Measurements from ENCODE around the gene MACROD2. TPM values are rescaled to one million over a fixed set of nuclear protein-coding genes. Genes with fewer than 3 reads are reported as not detected.

MACROD2 gene
- total and polyA plus RNA-seq, 2 of the 4 experiments (the other 2 are of a cell fraction): not detected

- H3K14ac ChIP-seq (replicated peaks; ENCODE audit: low read depth, low read length): no peak overlapping the region
These were observed 183.6 kb downstream of the MACROD2 start for GRCh38 chr20:14178952-14179351.

More at GRCh38 chr20:14178952-14179351, 183.6 kb downstream of the MACROD2 start:
- Histone ChIP-seq H3K9me3 (ENCODE audit: control insufficient read depth, insufficient read depth, low read length) (peaks cover 2% of the 10 kb centered on the region; the same call in 1 of the 2 replicates), H3K23ac (ENCODE audit: low read depth, low read length) (no peak overlapping the region), H3K27ac (ENCODE audit: insufficient read depth, low read length) (no peak overlapping the region), H3K9me1 (ENCODE audit: insufficient read depth, low read length) (no peaks in the 10 kb centered on the region), H3K4me1 (ENCODE audit: control insufficient read depth, insufficient read depth, low read length) (no peaks in the 10 kb centered on the region), H4K5ac (ENCODE audit: low read depth, low read length) (no peak overlapping the region), H3K9ac (ENCODE audit: low read depth, low read length) (no peak overlapping the region), H2BK120ac (ENCODE audit: low read depth, low read length) (no peak overlapping the region), H3K36me3 (ENCODE audit: control insufficient read depth, insufficient read depth, low read length) (no peaks in the 10 kb centered on the region), H2BK15ac (ENCODE audit: low read depth, low read length) (no peak overlapping the region), H3K27me3 (ENCODE audit: control insufficient read depth, insufficient read depth, low read length) (no peaks in the 10 kb centered on the region), H3K4ac (ENCODE audit: low read depth, low read length) (no peak overlapping the region), H2AK5ac (ENCODE audit: low read depth, low read length) (no peak overlapping the region), H4K20me1 (ENCODE audit: insufficient read depth, low read length) (no peaks in the 10 kb centered on the region), H3K4me2 (ENCODE audit: low read depth, low read length) (no peak overlapping the region), H2AFZ (replicated peaks; ENCODE audit: low read length, poor library complexity) (no peak overlapping the region), H3K18ac (ENCODE audit: low read depth, low read length) (no peak overlapping the region), H3K56ac (ENCODE audit: extremely low read depth, insufficient read depth, low read length) (no peak overlapping the region), H3K4me3 (ENCODE audit: insufficient read depth, low read depth, low read length) (no peak overlapping the region), H4K8ac (ENCODE audit: low read depth in 2 of 2, low read length in 2 of 2) (no peak overlapping the region), H2BK20ac (ENCODE audit: low read depth, low read length) (no peak overlapping the region), H2AK9ac (replicated peaks; ENCODE audit: low read depth, low read length, poor library complexity) (no peak overlapping the region), H4K91ac (ENCODE audit: insufficient read depth, low read depth, low read length) (no peak overlapping the region), H3K79me1 (ENCODE audit: low read depth in 1 of 2, low read length in 2 of 2) (no peaks in the 10 kb centered on the region), H2BK5ac (ENCODE audit: low read depth, low read length, poor library complexity, severe bottlenecking) (no peak overlapping the region)
- intact Hi-C loops (cut with micrococcal nuclease): no loop called here
- BruUV-seq (replicated peaks): no TSS peak
- TF ChIP-seq FOS (IDR thresholded peaks at IDR 0.05; ENCODE audit: low read depth, low read length): no peak
- no peak for TF ChIP-seq CEBPB (IDR thresholded peaks at IDR 0.05; ENCODE audit: low read depth, low read length)
- no peak for TF ChIP-seq RCOR1 (IDR thresholded peaks at IDR 0.05; ENCODE audit: insufficient replicate concordance, low read length)
- TF ChIP-seq, protein P1, sequence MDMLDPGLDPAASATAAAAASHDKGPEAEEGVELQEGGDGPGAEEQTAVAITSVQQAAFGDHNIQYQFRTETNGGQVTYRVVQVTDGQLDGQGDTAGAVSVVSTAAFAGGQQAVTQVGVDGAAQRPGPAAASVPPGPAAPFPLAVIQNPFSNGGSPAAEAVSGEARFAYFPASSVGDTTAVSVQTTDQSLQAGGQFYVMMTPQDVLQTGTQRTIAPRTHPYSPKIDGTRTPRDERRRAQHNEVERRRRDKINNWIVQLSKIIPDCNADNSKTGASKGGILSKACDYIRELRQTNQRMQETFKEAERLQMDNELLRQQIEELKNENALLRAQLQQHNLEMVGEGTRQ (IDR thresholded peaks at IDR 0.05; ENCODE audit: low read depth, low read length): no peak
- TF ChIP-seq CTCF (conservative IDR thresholded peaks at IDR 0.05; ENCODE audit: low read depth, low read length): no peak
- no peak for TF ChIP-seq CHD1 (IDR thresholded peaks at IDR 0.05; ENCODE audit: low read depth, low read length)
- TF ChIP-seq POLR2A (IDR thresholded peaks at IDR 0.05; ENCODE audit: low read depth, low read length): no peak
- TF ChIP-seq, protein P2, sequence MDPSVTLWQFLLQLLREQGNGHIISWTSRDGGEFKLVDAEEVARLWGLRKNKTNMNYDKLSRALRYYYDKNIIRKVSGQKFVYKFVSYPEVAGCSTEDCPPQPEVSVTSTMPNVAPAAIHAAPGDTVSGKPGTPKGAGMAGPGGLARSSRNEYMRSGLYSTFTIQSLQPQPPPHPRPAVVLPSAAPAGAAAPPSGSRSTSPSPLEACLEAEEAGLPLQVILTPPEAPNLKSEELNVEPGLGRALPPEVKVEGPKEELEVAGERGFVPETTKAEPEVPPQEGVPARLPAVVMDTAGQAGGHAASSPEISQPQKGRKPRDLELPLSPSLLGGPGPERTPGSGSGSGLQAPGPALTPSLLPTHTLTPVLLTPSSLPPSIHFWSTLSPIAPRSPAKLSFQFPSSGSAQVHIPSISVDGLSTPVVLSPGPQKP (IDR thresholded peaks at IDR 0.05; ENCODE audit: borderline replicate concordance, low read depth, low read length): no peak
- no peak for TF ChIP-seq NFE2L2 (IDR thresholded peaks at IDR 0.05; ENCODE audit: low read depth, low read length)
- TF ChIP-seq BHLHE40 (IDR thresholded peaks at IDR 0.05; ENCODE audit: low read depth, low read length): no peak
- TF ChIP-seq SMC3 (IDR thresholded peaks at IDR 0.05; ENCODE audit: low read depth, low read length): no peak
- no peak for ATAC-seq (ENCODE audit: low read depth)
- DNase-seq: no peak
- ChIA-PET POLR2A (ENCODE audit: unreplicated experiment) (no interaction called here), CTCF (no interaction called here)
- dilution Hi-C loops (cut with HindIII; ENCODE audit: low sequenced_read_pairs, unreplicated experiment): no loop called here
- in situ Hi-C loops (cut with MboI; ENCODE audit: low sequenced_read_pairs): no loop called here

All from IMR-90 (cell line).